Fibroblast of pulmonary artery (primary cell): ENCODE data around the gene MAPK8IP3.

Experiments
- DNase-seq: peaks from one replicate; pipeline ENCODE4 v3.0.0-alpha.2; 2010; ENCODE audit warnings: low read depth
- H3K4me3 ChIP-seq: replicated peaks from 2 replicates; pipeline ENCODE4 v1.5.1; 2011; ENCODE audit warnings: low read depth, mild to moderate bottlenecking, control low read depth, low read length, moderate library complexity
- CTCF ChIP-seq: IDR thresholded peaks from 2 replicates; pipeline ENCODE4 v1.5.1; 2011; ENCODE audit warnings: mild to moderate bottlenecking, control low read depth, low read length, inconsistent platforms; ENCODE audit errors: missing control alignments

Gene MAPK8IP3

GRCh38 chr16:1754204-1754603 is 48.2 kb downstream of the MAPK8IP3 start:
- no peak for TF ChIP-seq CTCF
- no peak overlapping the region for H3K4me3 ChIP-seq
- DNase-seq, result no peak

DNA sequence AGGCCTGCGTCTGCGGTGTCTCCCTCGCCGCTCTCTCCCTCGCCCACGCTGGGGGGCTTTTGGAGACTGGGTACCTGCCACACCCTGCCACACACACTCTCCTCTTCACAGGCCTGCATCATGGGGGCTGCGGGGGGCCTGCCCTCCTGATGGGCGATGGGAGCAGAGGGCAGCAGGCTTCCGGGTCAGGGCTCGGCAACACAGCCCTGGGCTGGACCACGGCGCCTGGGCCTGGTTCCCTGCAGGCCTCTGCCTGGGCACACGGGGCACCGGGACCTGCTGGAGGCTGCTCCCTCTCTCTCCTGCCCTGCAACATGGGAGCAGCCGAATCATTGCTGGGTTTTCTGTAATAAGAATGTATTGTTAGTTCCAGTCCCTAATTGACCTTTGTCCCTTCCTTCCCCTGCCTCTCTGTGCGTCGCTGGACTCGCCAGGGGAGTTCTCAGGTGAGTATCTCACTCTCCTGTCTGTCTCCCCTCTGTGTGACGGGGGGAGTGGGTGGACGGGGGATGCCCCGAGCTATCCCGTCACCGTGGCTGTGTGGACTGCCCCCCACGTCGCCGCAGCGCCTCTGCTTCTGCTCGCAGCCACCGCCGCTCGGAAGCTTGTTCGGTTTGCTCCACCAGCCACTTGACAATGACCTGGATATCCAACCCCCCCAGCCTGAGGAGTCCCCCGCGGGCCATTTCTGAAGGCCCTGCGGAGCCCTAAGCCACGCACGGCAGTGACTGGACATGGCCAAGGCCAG is 51.9 kb downstream of the MAPK8IP3 start:
- no peak overlapping the region for H3K4me3 ChIP-seq
- TF ChIP-seq CTCF, result no peak
- no peak for DNase-seq

GRCh38 chr16:1758923-1759322 is 52.9 kb downstream of the MAPK8IP3 start:
- H3K4me3 ChIP-seq, result no peak overlapping the region
- TF ChIP-seq CTCF, result no peak
- no peak for DNase-seq

DNA sequence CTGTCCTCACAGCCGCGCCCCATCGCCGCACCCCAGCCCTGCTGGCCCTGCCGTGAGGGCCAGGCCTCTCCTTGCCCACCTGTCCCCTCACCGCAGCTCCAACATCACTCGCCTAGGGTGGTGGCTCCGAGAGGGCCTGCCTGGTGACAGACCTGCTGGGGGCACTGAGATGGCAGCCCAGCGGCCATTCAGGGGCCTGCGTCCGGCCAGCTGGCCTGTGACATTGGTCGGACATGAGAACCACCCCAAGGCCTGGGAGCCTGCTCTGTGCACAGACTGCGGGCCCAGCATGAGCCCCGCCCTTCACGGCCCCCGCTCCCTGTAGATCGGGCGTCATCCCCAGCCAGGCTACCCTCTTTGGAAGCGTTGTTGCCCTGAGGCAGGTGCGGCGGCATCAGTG is 53.5 kb downstream of the MAPK8IP3 start:
- no peak overlapping the region for H3K4me3 ChIP-seq
- TF ChIP-seq CTCF, result no peak
- no peak for DNase-seq

GRCh38 chr16:1760911-1761310 is 54.9 kb downstream of the MAPK8IP3 start:
- TF ChIP-seq CTCF, result no peak
- DNase-seq, result no peak
- H3K4me3 ChIP-seq, result no peak overlapping the region

GRCh38 chr16:1761751-1762150 is 55.8 kb downstream of the MAPK8IP3 start:
- H3K4me3 ChIP-seq, result no peak overlapping the region
- no peak for DNase-seq
- no peak for TF ChIP-seq CTCF
